ENCODE results near the gene MLLT10.

The MLLT10 gene

DNA sequence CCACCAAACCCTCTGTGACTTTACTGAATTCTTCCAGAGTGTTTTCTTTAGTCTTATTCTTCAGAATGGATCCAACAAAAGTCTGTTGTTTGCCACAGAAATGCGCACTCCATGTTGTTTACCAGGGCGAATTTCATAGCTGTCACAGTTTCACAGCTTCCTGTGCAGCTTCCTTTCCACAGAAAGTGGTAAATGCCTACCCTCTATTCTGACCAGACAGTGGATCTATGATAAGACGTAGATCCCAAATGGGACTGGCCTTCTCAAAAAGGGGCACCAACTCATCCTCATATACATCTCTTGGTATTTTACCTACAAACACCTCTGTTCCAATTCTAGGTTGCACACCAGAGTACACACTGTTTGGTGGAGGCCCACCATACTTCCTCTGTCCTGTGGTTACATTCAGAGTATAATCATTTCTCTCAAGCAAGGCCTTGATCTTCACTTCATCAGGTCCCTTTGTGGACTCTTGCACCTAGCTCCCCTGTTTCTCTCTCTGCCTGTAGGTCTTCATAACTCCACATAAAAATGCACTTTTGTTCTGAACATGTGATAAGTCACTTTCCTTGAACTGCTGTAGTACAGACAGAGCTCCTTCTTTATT, 91.7 kb downstream of the MLLT10 start:
- TF ChIP-seq FOXP2 (optimal IDR thresholded peaks at IDR 0.05; ENCODE audit: borderline replicate concordance, extremely low read depth, extremely low read length, insufficient read depth) (no peak), POLR2AphosphoS5 (IDR thresholded peaks at IDR 0.05; ENCODE audit: low read depth, low read length) (no peak), SIN3A (IDR thresholded peaks at IDR 0.05; ENCODE audit: borderline replicate concordance, insufficient read depth, low read length) (no peak), TAF1 (IDR thresholded peaks at IDR 0.05; ENCODE audit: borderline replicate concordance, insufficient read depth, low read length) (no peak)
- TF ChIP-seq, protein P1, sequence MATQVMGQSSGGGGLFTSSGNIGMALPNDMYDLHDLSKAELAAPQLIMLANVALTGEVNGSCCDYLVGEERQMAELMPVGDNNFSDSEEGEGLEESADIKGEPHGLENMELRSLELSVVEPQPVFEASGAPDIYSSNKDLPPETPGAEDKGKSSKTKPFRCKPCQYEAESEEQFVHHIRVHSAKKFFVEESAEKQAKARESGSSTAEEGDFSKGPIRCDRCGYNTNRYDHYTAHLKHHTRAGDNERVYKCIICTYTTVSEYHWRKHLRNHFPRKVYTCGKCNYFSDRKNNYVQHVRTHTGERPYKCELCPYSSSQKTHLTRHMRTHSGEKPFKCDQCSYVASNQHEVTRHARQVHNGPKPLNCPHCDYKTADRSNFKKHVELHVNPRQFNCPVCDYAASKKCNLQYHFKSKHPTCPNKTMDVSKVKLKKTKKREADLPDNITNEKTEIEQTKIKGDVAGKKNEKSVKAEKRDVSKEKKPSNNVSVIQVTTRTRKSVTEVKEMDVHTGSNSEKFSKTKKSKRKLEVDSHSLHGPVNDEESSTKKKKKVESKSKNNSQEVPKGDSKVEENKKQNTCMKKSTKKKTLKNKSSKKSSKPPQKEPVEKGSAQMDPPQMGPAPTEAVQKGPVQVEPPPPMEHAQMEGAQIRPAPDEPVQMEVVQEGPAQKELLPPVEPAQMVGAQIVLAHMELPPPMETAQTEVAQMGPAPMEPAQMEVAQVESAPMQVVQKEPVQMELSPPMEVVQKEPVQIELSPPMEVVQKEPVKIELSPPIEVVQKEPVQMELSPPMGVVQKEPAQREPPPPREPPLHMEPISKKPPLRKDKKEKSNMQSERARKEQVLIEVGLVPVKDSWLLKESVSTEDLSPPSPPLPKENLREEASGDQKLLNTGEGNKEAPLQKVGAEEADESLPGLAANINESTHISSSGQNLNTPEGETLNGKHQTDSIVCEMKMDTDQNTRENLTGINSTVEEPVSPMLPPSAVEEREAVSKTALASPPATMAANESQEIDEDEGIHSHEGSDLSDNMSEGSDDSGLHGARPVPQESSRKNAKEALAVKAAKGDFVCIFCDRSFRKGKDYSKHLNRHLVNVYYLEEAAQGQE (IDR thresholded peaks at IDR 0.05; ENCODE audit: insufficient read depth in 1 of 2, low read depth in 2 of 2, low read length in 2 of 2): no peak

DNA sequence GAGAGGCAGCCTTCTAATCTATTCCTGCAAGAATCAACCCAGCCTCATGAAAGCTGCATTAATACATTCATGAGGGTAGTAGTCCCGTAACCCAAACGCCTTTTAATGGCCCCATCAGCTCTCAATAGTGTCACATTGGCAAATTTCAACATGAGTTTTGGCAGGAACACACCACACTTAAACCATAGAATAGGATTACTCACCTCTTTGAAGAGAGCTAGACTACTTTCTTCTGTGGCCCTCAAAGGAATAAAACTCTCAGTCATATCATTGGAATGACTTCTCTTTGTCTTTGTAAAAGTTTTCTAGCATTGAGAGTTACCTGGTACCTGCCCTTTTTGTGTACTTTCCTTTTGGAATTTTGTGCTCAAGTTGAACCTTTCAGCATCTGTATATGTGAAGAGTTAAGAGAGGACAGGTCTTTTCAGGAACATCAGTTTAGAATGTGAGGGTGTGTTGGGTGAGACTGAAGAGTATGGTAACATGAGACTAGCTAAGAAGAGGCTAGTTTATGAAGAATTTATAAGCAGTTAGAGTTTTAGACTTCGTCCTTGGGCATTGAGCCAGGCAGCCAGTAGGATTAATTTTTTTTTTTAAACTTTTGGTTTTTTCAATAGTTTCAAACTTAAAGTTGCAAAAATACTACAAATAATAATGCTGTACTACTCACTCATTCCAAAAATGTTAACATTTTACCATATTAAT, 92.6 kb downstream of the MLLT10 start:
- TF ChIP-seq, protein P1 (IDR thresholded peaks at IDR 0.05; ENCODE audit: insufficient read depth in 1 of 2, low read depth in 2 of 2, low read length in 2 of 2): no peak
- TF ChIP-seq SIN3A (IDR thresholded peaks at IDR 0.05; ENCODE audit: borderline replicate concordance, insufficient read depth, low read length): no peak
- TF ChIP-seq FOXP2 (optimal IDR thresholded peaks at IDR 0.05; ENCODE audit: borderline replicate concordance, extremely low read depth, extremely low read length, insufficient read depth): no peak
- TF ChIP-seq POLR2AphosphoS5 (IDR thresholded peaks at IDR 0.05; ENCODE audit: low read depth, low read length): no peak
- no peak for TF ChIP-seq TAF1 (IDR thresholded peaks at IDR 0.05; ENCODE audit: borderline replicate concordance, insufficient read depth, low read length)

DNA sequence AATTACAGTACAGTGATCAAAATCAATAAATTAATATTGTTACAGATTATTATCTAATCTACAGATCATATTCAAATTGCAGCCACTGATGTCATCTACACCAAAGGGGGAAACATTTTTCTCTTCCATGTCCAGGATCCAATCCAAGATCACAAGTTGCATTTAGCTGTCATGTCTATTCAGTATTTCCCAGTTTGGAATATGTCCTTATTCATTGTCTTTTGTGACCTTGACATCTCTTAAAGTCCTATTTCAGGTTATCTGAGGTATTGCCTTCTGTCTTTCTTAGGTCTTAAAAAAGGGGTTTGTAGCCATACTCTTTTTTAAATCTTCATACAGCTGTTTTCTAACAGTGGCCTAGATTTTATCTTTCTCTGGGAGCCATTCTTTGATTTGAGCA, 93.3 kb downstream of the MLLT10 start:
- no peak for TF ChIP-seq TAF1 (IDR thresholded peaks at IDR 0.05; ENCODE audit: borderline replicate concordance, insufficient read depth, low read length)
- TF ChIP-seq SIN3A (IDR thresholded peaks at IDR 0.05; ENCODE audit: borderline replicate concordance, insufficient read depth, low read length): no peak
- TF ChIP-seq, protein P1 (IDR thresholded peaks at IDR 0.05; ENCODE audit: insufficient read depth in 1 of 2, low read depth in 2 of 2, low read length in 2 of 2): no peak
- no peak for TF ChIP-seq POLR2AphosphoS5 (IDR thresholded peaks at IDR 0.05; ENCODE audit: low read depth, low read length)
- TF ChIP-seq FOXP2 (optimal IDR thresholded peaks at IDR 0.05; ENCODE audit: borderline replicate concordance, extremely low read depth, extremely low read length, insufficient read depth): no peak

DNA sequence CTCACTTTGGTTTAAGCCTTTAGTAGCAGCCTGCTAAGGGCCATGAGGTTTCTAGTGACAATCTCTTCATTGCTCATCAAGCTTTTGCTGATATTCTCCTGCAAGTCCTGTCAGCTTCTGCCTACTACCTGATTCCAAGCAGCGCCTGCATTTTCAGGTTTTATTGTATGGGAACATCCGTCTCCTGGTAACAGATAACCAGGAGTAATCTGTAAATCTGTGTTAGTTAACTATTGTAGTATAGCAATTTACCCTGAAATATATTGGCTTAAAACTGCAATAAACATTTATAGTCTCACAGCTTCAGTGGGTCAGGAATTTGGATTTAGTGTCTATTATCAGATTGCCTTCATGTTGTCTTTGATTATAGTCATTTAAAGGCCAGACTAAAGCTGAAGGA, 94.0 kb downstream of the MLLT10 start:
- no peak for TF ChIP-seq SIN3A (IDR thresholded peaks at IDR 0.05; ENCODE audit: borderline replicate concordance, insufficient read depth, low read length)
- TF ChIP-seq, protein P1 (IDR thresholded peaks at IDR 0.05; ENCODE audit: insufficient read depth in 1 of 2, low read depth in 2 of 2, low read length in 2 of 2): no peak
- no peak for TF ChIP-seq FOXP2 (optimal IDR thresholded peaks at IDR 0.05; ENCODE audit: borderline replicate concordance, extremely low read depth, extremely low read length, insufficient read depth)
- TF ChIP-seq TAF1 (IDR thresholded peaks at IDR 0.05; ENCODE audit: borderline replicate concordance, insufficient read depth, low read length): no peak
- no peak for TF ChIP-seq POLR2AphosphoS5 (IDR thresholded peaks at IDR 0.05; ENCODE audit: low read depth, low read length)
